ENCODE data around the gene ZNF592. TPM values are rescaled to one million over a fixed set of nuclear protein-coding genes. Genes with fewer than 3 reads are reported as not detected.

Gene ZNF592
- total and polyA plus RNA-seq, 9 of the 15 experiments (the other 6 are each of a cell fraction or from before 2014, with no cell fraction given) = 0.88 to 23.8 (median 7.4) TPM

DNA sequence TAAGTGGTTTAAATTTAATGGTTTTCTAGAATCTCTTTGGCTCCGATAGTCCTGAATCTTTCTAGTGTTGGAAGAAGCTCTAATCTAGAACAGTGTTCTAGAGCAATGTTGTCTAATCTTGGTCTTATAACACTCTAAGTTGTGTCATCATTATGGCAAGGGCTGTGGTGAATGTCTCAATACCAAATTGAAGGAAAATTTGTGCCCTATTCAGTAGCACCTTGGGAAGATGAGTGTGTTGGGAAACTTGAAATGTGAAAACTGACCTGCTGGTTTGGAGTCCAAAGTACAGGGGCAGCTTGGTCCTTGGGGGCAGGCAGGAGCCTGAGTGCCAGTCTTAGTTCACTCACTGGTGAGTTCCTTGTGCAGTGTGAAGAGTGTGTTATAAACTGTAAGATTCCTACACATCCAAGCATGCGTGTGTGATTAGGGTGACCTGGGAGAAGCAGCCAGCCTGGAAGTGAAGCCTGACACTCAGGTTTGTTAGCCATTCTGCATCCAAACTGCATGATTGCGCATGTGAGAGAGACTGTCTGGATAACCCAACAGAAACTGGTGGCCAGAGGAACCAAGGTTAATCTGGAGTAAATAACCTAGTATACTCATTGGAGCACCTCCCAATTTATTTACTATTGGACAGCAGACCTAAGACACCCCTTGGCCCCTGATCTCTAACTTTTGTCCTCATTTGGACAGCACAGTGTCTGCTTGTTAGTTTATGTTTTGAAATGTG, 14.6 kb downstream of the ZNF592 start:
- in situ Hi-C loops (cut with MboI) (no loop called here), intact Hi-C loops (cut with micrococcal nuclease) (no loop called here)
- FAIRE-seq = no peak
- 89% methylated on average over 3 of the region's 3 CpGs for whole genome bisulfite sequencing (ENCODE audit: insufficient coverage, low coverage, missing lambda C conversion rate)
- H3K4me2 ChIP-seq (ENCODE audit: insufficient read depth, low read length) = no peak overlapping the region
- BruUV-seq (replicated peaks) = no TSS peak
- no peak; the same call in 1 of the 3 replicates for ATAC-seq
- no peak for DNase-seq (ENCODE audit: extremely low read depth in 1 of 4, low spot score in 3 of 4)
- 0 out of 4 replicates have a peak overlapping the region, but pooled peaks of 1 of the 2 experiments have one; percentile 6 for H3K9ac ChIP-seq (ENCODE audit: insufficient read depth in 1 of 2, low read depth in 2 of 2, low read length in 2 of 2)
- no peaks in the 10 kb centered on the region for H3K27me3 ChIP-seq (ENCODE audit: control insufficient read depth in 2 of 2, insufficient read depth in 2 of 2, low read length in 2 of 2)
- no peak overlapping the region for H3K4me3 ChIP-seq
- no peak overlapping the region for H3K27ac ChIP-seq (ENCODE audit: extremely low read depth, low read depth, low read length)
- peaks cover 15% of the 10 kb centered on the region for H3K9me1 ChIP-seq (ENCODE audit: control insufficient read depth, insufficient read depth, low read length)
- H3K36me3 ChIP-seq (ENCODE audit: control insufficient read depth, insufficient read depth, low read length) = peaks cover 34% of the 10 kb centered on the region
- ChIA-PET CTCF (ENCODE audit: low intra/inter-chr PET ratio) (no interaction called here), POLR2A (interaction anchor here (1.0 kb wide), 1 partner anchor 11 kb away, joined by 3 read pairs; no protein-coding TSS in a partner anchor)
- H3K9me3 ChIP-seq (replicated peaks; ENCODE audit: control insufficient read depth, insufficient read depth, low read depth, low read length) = no peaks in the 10 kb centered on the region
- H3K79me2 ChIP-seq (ENCODE audit: control insufficient read depth, insufficient read depth, low read length) = peaks cover 77% of the 10 kb centered on the region
- peaks cover 37% of the 10 kb centered on the region for H4K20me1 ChIP-seq (replicated peaks; ENCODE audit: control insufficient read depth, insufficient read depth, low read length)
- H2AFZ ChIP-seq (ENCODE audit: low read depth, low read length) = no peak overlapping the region
- H3K4me1 ChIP-seq (replicated peaks in 1 of 2; ENCODE audit: control insufficient read depth in 2 of 2, insufficient read depth in 2 of 2, low read length in 2 of 2) = peaks cover 8 to 12% of the 10 kb centered on the region in 2 experiments; a peak in 2 of 5 replicates
- no peak for TF ChIP-seq MAFG (tag; conservative IDR thresholded peaks at IDR 0.05)
- no peak for TF ChIP-seq MEF2A (IDR thresholded peaks at IDR 0.05; ENCODE audit: control insufficient read depth, low read depth, low read length)
- no peak for TF ChIP-seq KHSRP (IDR thresholded peaks at IDR 0.05)
- no peak for TF ChIP-seq SIRT6 (IDR thresholded peaks at IDR 0.05; ENCODE audit: low read depth, low read length)
- no peak for TF ChIP-seq SNIP1 (IDR thresholded peaks at IDR 0.05; ENCODE audit: low read depth)
- TF ChIP-seq, protein P1, sequence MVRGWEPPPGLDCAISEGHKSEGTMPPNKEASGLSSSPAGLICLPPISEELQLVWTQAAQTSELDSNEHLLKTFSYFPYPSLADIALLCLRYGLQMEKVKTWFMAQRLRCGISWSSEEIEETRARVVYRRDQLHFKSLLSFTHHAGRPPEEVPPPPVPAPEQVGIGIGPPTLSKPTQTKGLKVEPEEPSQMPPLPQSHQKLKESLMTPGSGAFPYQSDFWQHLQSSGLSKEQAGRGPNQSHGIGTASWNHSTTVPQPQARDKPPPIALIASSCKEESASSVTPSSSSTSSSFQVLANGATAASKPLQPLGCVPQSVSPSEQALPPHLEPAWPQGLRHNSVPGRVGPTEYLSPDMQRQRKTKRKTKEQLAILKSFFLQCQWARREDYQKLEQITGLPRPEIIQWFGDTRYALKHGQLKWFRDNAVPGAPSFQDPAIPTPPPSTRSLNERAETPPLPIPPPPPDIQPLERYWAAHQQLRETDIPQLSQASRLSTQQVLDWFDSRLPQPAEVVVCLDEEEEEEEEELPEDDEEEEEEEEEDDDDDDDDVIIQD (CRISPR knock-in tag; IDR thresholded peaks at IDR 0.05) = no peak
- TF ChIP-seq PCBP1 (IDR thresholded peaks at IDR 0.05; ENCODE audit: low read depth, low read length, poor library complexity, severe bottlenecking) = no peak
- no peak for TF ChIP-seq SRSF1 (IDR thresholded peaks at IDR 0.05; ENCODE audit: low read depth, low read length)
- no peak for TF ChIP-seq MEF2D (tag; conservative IDR thresholded peaks at IDR 0.05; ENCODE audit: low read depth)
- no peak for TF ChIP-seq ZNF76 (CRISPR knock-in tag; IDR thresholded peaks at IDR 0.05; ENCODE audit: borderline replicate concordance)
- TF ChIP-seq JUND (IDR thresholded peaks at IDR 0.05; ENCODE audit: borderline replicate concordance, low read depth, low read length) = no peak
- TF ChIP-seq JUND (tag; IDR thresholded peaks at IDR 0.05; ENCODE audit: borderline replicate concordance, low read depth, low read length) = no peak
- TF ChIP-seq TRIM25 (IDR thresholded peaks at IDR 0.05; ENCODE audit: borderline replicate concordance) = no peak
- peak in 1 of 2 experiments; percentile 90; a peak in 1 of 4 replicates for TF ChIP-seq ARNT (IDR thresholded peaks at IDR 0.05)
- TF ChIP-seq SAFB2 (IDR thresholded peaks at IDR 0.05; ENCODE audit: borderline replicate concordance, low read depth, low read length, severe bottlenecking) = no peak
- TF ChIP-seq, protein P2, sequence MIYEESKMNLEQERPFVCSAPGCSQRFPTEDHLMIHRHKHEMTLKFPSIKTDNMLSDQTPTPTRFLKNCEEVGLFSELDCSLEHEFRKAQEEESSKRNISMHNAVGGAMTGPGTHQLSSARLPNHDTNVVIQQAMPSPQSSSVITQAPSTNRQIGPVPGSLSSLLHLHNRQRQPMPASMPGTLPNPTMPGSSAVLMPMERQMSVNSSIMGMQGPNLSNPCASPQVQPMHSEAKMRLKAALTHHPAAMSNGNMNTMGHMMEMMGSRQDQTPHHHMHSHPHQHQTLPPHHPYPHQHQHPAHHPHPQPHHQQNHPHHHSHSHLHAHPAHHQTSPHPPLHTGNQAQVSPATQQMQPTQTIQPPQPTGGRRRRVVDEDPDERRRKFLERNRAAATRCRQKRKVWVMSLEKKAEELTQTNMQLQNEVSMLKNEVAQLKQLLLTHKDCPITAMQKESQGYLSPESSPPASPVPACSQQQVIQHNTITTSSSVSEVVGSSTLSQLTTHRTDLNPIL (CRISPR knock-in tag; IDR thresholded peaks at IDR 0.05) = no peak

Measured in K562 (cell line).